ENCODE data around the gene ANGPTL2.

ANGPTL2 gene

GRCh38 chr9:127097683-127098082 lies 24.8 kb downstream of the ANGPTL2 start:
- in situ Hi-C loops (cut with HindIII; ENCODE audit: low sequenced_read_pairs) = no loop called here
- H3K4me3 ChIP-seq (ENCODE audit: low read depth, low read length) = no peak overlapping the region
- TF ChIP-seq CTCF (IDR thresholded peaks at IDR 0.05; ENCODE audit: low read depth, low read length, missing control alignments) = no peak
- DNase-seq (ENCODE audit: low read depth) = no peak

GRCh38 chr9:127096208-127096607 lies 26.2 kb downstream of the ANGPTL2 start:
- no peak for TF ChIP-seq CTCF (IDR thresholded peaks at IDR 0.05; ENCODE audit: low read depth, low read length, missing control alignments)
- no peak overlapping the region for H3K4me3 ChIP-seq (ENCODE audit: low read depth, low read length)
- in situ Hi-C loops (cut with HindIII; ENCODE audit: low sequenced_read_pairs) = no loop called here
- no peak for DNase-seq (ENCODE audit: low read depth)

- TF ChIP-seq CTCF (IDR thresholded peaks at IDR 0.05; ENCODE audit: low read depth, low read length, missing control alignments) = no peak
- DNase-seq (ENCODE audit: low read depth) = no peak
- H3K4me3 ChIP-seq (ENCODE audit: low read depth, low read length) = no peak overlapping the region
- in situ Hi-C loops (cut with HindIII; ENCODE audit: low sequenced_read_pairs) = no loop called here
Measured at GRCh38 chr9:127095411-127095810, 27.0 kb downstream of the ANGPTL2 start.

GRCh38 chr9:127093319-127094020 lies 29.0 kb downstream of the ANGPTL2 start:
- no peak for TF ChIP-seq CTCF (IDR thresholded peaks at IDR 0.05; ENCODE audit: low read depth, low read length, missing control alignments)
- in situ Hi-C loops (cut with HindIII; ENCODE audit: low sequenced_read_pairs) = no loop called here
- no peak for DNase-seq (ENCODE audit: low read depth)
- no peak overlapping the region for H3K4me3 ChIP-seq (ENCODE audit: low read depth, low read length)

GRCh38 chr9:127092041-127092608 lies 30.3 kb downstream of the ANGPTL2 start:
- H3K4me3 ChIP-seq (ENCODE audit: low read depth, low read length) = no peak overlapping the region
- in situ Hi-C loops (cut with HindIII; ENCODE audit: low sequenced_read_pairs) = no loop called here
- no peak for DNase-seq (ENCODE audit: low read depth)
- no peak for TF ChIP-seq CTCF (IDR thresholded peaks at IDR 0.05; ENCODE audit: low read depth, low read length, missing control alignments)

GRCh38 chr9:127091526-127091925 lies 30.9 kb downstream of the ANGPTL2 start:
- H3K4me3 ChIP-seq (ENCODE audit: low read depth, low read length) = no peak overlapping the region
- DNase-seq (ENCODE audit: low read depth) = no peak
- TF ChIP-seq CTCF (IDR thresholded peaks at IDR 0.05; ENCODE audit: low read depth, low read length, missing control alignments) = no peak
- in situ Hi-C loops (cut with HindIII; ENCODE audit: low sequenced_read_pairs) = no loop called here

Measured in astrocyte of the cerebellum (primary cell).